Renal cortical epithelial cell (primary cell): ENCODE measurements around the gene SWAP70. TPM values are rescaled to one million over a fixed set of nuclear protein-coding genes. Genes with fewer than 3 reads are reported as not detected.
A peak's percentile ranks its signal among the peaks of the same experiment; 100 is the strongest.

Source experiments
- DNase-seq: peaks from one replicate; pipeline ENCODE4 v3.0.0-alpha.2; 2011; ENCODE audit warnings: low read depth
- total RNA-seq: library from RNA; depleted of rRNA; stranded (reverse); fragments of >200 nt; gene quantifications from 2 replicates; pipeline ENCODE4 v1.2.3, GENCODE V29; 2014

The SWAP70 gene
- total RNA-seq, 1 donor from 2014 or later, result 42.7 TPM

DNA sequence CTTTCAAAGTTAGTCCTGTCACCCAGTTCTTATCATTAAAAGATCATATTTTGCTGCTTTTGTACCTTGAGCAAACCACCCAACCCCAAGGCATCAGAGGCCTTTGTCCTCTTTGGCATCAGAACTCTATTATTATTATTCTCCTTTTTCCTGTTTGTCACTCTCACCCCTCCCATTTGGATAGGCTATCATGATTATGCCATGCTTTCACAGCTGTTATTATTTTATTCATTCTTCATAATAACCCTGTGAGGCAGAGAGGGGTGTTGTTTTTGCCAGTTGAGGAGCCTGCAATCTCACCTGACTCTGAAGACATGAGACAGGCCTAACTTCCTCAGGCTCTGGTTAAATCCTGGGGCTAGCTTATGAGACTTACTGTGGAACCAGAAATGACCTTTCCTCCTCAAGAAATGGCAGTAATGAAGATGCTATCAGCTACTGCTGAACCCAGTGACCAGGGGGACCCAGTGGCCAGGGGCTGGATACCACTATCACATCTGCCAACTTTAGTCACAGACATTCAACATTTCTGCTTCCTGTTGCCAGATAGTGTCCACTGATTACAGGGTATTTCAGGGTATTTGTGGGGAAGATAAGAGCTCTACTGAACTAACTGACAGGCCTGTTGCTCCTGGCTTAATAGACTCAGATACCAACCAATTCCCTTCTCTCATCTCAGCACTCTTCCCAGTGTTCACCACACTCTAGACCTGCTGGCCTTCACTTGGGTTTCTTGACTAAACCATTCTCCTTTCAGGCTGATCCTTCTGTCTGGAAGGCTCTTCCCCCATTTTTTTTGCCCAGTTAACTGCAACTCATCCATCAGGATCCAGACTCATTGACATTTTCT, 11.8 kb upstream of the SWAP70 start:
- DNase-seq, result no peak

DNA sequence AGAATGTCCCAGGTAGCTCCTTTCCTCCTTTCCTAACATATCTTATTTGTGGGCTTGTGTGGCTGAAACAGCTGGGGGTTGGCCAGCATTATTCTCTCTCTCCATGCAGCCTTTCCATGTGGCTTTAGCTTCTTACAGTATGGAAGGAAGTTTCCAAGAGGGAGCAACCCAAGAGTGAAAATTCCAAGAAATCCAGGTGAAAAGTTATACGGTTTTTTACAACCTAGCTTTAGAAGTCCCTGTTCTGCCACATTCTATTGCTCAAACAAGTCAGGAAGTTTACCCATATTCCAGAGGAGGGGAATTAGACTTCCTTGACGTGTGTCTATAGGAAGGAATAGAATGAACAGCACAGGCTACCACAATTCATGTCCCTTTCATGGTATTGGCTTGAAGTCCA, 10.0 kb upstream of the SWAP70 start:
- DNase-seq, result no peak

DNA sequence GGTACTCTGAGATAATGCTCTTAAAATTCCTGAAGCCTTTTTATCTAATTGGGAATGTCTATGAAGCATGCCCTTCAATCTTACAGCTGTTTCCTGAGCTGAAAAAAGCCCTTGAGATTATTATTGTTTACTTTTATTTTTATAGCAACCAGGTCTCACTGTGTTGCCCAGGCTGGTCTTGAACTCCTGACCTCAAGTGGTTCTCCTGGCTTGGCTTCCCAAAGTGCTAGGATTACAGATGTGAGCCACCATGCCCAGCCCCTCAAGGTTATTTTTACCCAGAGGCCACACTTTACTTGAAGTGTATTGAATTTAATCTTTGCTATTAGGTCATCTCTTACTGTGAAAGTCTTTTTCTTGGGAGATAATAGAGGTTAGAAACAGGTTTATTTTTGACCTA, 7.0 kb upstream of the SWAP70 start:
- DNase-seq, result no peak

DNA sequence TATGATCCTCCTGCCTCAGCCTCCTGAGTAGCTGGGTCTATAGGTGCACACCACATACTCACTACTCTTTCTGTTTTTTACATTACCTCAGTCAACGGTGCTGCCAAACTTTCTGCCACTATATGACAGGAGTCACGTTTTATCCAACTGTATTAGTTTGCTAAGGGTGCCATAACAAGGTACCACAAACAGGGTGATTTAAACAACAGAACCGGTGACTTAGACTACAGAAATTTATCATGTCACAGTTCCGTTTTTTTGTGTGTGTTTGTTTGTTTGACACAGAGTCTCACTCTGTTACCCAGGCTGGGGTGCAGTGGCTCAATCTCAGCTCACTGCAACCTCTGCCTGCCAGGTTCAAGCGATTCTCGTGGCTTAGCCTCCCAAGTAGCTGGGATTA, 6.3 kb upstream of the SWAP70 start:
- no peak for DNase-seq

DNA sequence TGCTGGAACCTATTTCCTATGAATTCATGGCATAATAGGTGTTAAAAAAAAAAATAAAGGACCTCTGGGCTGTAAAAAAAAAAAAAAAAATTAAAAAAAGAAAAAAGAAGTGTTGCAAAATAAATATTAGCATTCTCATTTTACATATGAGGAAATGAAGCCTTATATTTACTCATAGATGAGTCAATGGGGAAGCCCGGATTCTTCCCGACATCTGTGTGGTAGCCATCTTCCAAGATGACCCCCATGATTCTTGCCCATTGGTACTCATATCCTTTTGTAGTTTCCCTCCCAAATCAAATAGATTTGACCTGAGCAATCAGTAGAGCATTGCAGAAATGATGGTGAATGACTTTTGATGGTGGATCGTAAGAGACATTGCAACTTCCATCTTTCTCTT, 3.0 kb upstream of the SWAP70 start:
- DNase-seq, result no peak

DNA sequence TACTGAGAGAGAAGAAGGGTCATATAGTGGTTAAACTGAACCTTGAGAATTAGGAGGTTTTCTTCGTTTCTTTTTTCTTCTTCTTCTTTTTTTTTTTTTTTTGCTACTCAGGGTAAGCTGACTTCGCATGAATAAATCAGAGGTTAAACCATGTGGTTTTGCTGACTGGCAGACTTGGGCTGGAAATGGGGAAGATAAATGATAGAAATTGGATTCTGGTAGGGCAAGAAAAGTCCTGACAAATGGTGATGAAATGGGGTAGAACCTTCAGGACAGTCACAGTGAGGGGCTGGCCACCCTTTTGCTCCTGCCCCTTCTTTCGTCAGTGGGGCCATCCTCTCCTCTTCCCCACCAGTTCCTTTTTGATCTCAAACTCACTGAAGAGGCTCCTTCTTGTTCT, 1.6 kb upstream of the SWAP70 start:
- peak; percentile 81 for DNase-seq

DNA sequence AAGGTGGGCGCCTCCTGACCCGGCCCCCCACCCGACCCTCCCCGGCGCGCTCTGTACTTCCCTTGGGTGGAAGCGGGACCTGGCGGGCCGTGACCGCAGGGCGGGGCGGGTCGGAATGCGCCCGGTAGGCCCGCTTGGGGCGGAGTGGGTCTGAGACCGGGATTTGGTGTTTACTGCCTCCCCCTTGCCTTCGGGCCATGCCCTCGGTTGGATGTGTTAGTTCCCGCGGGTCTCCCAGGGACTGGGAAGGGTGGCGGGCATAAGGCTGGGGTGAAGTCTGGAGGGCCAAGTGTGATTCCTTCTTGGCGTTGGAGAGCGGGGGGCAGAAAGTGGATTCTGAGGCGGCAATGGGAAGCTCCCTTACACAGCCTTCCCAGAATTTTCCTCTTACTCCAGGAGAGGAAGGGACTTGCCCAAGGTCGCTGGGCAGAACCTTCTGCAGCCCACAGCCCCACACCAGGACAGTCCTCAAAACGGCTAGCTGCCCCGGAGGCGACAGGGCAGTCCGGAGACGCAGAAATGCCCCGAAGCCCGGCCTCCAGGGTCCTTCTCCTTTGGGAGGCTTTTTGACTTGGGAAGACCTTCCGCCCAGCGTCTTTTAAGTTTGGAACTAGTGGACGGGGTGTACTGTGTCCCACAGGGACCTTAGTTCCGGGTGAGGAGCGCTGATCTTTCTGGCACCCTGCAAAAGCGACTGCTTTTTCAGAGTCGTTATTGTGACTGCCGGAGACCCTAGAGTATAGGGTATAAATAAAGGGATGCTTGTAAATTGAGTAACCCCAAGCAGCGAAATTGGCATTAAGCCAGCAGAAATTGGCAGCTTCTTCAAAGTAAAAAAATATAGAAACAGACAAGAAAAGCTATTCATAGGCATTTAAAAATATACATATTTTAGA, 647 bp downstream of the SWAP70 start:
- DNase-seq, result no peak

DNA sequence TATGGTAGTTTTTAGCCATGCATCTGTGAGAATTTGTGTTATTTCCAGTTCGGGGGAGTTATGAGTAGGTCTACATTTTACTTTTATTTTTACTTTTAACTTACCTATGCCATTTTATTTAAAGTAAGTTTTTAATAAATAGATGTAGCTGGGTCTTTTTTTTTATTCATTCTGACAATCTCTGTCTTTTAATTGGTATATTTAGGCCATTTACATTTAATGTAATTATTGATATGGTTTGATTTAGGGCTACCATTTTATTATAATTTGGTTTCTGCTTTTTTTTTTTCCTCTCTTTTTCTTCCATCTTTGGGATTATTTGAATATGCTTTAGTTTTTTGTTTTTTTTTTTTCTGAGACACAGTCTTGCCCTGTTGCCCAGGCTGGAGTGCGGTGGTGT, 1.9 kb downstream of the SWAP70 start:
- DNase-seq, result no peak

DNA sequence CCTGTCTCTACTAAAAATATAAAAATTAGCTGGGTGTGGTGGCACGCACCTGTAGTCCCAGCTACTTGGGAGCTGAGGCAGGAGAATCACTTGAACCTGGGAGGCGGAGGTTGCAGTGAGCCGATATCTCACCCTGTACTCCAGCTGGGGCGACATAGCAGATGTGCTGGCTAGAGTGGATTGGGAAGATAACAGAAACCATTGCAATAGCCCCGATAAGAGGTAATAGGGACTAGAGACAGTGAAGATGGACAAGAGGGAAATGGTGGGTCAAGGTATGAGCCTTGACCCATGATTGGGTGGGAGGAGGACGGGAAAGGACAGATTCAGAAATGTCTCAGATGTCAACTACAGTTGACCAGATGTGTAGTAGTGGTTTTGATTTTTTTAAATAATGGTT, 6.1 kb downstream of the SWAP70 start:
- no peak for DNase-seq

DNA sequence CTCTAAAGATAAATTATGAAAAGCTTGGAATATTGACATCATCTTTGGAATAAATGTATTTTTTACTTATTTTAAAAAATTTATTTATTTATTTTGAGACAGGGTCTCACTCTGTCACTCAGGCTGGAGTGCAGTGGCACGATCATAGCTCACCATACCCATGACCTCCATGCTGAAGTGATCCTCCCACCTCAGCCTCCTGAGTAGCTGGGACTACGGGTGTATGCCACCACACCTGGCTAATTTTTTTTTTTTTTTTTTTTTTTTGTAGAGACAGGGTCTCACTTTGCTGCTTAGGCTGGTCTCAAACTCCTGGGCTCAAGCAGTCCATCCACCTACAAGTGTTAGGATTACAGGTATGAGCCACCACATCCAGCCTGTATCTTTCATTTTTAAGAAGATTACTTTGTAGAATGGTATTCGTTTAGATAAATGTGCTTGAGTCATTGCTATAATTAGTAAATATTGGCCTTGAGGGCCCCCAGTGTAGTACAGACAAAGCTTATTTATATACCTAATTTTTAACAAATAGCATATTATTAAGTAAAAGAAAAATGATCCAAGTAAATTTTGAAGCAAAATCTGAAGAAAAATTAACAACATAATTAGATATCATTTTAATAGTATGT, 8.5 kb downstream of the SWAP70 start:
- DNase-seq, result no peak

DNA sequence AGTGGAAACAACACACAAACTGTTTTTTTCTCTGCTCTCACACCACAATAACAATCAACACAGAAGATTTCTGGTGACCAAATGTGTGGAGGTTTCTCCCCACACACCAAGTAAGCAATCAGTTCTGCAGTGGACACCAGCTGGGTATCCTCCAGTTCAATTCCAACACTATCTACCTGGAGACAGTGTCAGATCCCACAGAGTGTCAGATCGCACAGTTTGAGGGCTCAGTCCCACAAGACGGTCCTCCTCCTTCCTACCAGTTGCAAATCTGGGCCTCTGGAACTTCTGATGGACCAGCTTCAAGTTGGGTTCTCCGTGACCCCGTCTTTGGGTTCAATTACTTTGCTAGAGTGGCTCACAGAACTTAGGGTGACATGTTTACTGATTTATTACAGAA, 9.0 kb downstream of the SWAP70 start:
- DNase-seq, result no peak

DNA sequence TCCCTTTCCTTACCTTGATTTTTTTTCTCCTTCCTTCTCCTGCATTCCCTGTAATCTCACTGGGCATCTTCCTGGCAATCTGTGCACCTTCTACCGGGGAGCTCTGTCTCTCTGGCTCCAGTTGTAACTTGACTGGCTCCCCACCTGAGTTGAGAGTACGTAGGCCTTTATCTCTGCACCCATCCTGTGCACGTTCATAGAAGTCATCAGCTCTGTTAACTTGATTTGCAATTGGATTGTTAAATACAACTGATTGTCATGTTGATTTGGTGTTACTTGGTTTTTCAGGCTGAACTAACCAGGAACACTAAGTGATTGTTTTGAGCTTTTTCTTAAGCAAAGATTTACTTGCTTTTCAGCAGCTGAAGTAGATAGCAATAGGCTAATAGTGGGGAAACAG, 11.8 kb downstream of the SWAP70 start:
- no peak for DNase-seq

DNA sequence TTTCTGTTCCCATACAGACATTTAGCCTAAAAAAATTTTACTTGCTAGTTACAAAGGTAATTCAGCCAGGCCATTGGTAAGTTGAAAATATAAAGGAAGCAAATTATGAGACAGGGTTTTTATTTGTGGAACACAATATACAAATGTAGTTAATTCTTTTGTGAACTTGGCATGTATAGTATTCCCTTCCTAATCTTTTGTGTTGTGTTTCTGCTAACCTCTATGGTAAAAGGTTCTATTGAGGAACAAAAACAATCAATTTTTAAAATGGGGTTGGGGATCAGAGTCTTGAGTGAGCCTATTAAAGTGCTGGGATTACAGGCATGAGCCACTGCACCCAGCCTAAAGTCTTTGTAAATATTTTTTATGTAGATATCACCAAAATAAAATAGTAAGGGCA, 14.1 kb downstream of the SWAP70 start:
- no peak for DNase-seq

DNA sequence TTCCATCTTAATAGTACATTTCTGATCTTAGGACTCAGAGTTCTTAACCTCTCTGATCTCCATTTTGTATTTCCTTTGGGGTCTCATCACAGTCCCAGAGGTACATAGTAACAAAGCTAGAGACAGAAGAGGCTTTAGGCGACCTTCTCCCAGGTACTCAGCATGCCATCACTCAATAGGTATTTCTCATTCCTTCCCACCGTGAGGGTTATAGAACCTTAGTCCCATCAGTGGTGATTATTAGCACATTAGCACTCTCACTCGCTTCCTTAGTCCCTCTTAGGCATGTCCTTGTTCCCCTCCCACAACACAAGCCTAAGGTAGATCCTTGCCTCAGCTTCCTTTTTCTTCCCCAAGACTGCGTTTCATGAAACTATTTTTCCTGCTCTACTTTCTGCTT, 14.7 kb downstream of the SWAP70 start:
- no peak for DNase-seq

DNA sequence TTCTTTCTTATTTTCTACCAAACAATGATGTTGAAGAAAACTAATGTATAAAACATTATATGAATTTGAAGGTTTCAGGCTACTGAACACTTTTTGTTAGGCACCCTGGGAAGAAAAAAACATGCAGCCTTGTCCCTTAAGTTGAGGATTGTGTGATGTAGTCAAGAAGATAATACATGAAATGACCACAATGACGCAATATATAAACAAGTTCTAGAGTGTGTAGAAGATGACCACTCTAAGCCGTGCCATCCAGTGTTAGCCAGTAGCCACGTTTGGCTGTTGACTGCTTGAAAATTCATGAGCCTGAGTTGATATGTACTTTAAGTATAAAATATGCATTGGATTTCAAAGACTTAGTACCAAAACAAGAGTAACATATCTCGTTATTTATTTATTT, 16.2 kb downstream of the SWAP70 start:
- no peak for DNase-seq

DNA sequence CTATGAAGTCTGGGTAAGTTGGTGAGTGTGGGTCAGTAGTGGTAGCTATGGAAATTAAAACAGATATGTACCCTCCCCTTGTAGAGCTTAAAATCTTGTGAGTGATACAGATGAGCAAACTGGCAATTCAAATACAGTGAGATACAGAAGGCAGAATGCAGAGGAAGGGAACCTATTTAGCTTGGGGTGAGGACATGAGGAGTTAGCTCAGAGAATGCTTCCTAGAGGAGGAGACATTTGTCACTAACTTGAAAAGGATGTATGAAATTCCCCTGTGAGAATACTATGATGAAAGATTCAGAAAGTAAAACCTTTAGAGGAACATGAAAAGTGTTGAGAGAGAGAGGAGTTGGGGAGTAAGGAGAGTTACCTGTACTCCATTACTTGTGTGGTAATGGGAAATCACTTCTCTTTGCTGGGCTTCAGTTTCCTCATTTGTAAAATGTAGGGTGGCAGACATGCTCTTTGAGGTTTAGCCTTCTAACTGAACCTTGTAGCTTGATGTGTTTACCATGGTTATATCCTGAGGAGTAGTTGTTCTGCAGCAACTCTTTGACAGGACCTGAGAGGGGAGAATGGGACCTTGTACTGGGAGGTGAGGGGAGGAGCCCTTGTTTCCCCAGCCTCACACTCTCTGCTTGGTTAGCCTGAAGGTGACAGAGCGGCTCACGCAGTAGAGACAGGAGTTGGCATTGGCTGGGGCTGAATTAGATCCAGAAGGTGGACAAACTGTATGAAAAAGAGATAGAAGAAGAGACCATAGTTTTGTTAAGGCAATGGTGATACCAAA, 17.9 kb downstream of the SWAP70 start:
- no peak for DNase-seq

DNA sequence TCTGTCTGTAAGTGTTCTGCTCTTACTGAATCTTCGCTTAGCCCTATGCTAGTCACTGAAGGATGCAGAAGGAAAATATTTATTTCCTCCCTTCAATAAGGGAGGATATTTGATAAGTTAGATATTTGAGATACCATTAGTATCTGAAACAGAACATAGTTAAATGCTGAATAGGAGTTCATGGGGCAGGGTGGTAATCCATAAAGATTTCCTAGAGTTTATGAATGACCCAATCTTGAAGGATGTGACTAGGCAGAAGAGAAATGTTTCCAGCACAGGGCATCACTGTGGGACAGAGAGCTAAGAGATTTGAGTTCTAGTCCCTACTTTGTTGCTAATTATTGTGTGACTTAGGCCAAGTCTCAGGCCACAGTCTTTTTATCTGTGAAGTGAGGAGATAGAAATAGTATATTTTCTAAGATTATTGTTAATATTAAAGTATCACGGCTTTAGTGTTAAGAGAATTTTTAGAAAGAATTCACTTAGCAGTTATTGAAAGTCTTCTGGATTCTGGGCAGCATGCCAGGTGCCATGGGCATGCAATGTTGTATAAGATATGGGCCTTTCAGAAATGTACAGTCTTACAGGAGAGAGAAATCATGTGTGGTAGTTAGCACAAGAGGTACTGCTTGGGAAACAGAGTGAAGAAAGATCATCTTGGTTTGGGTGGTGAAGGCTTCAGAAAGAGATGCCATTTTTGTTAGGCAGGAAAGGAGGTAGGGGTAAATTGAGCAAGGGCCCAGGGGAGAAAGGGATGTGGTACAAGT, 24.0 kb downstream of the SWAP70 start:
- peak; percentile 30 for DNase-seq

DNA sequence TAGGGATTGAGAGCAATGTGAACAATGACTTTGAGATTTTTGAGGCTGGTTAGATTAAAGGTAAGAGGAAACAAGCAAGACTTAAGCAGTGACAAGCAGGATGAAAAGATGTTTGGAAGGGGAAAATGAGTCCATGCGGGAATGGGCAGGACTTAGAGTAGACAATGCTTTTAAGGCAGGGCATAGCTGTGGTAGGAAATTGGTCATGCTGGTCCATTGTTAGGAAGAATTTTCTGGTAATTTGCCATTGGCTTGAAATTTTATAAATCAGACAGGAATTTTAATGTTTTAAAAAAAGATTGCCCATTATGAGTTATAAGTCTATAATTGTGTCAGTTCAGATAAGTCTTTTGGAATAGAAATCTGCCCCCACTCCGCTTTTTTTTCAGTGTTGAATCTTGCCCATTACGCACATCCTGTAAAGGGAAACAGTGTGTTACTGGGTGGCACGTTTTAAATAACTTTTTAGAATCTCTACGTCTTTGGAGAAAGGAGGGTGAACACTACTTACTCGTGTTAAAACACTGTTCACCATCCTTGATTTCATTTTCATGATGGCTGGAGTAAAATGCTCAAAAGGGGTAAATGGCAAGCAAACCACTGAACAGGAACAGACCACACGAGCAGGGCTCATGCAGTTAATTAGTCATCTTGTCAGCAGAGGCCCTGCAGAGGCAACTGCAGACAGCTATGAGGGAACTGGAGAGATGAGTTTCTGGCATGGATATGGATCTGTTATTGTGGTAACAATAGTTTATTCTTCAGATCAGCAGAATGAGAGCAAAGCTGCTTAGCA, 25.0 kb downstream of the SWAP70 start:
- peak; percentile 84 for DNase-seq

DNA sequence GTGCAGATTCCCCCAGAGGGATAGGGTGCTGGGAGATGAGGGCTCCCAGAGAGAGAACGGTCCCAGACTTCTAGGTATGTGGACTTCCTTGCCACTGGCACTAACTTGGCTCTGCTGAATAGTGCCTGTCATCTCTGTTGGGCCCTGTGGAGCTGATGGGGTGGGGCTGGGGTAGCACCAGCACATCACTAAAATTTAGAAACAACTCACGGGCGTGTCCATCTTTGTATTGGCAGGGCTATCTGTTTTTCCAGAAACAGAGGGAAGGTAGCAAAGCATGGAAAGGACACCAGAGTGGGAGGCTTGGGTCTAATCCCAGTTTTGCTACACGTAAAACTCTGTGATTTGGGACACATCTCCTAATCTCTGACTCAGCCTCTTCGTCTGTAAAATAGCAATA, 25.8 kb downstream of the SWAP70 start:
- DNase-seq, result no peak

DNA sequence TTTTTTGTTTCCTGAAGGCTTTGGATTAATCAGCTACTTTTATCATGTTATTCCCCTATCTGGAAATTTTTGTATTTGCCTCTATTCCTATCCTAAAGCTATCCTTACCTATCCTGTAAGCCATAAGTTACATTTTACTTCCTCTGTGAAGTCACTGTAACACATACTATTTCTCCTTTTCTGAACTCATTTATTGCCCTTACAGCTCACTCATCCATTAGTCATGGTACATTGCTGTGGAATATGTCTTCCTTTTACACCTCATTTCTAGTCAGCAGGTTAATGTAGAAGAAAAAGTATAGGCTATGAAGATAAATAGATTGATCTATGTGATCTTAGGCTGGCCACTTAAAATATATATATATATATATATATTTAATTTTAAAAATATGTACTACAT, 28.0 kb downstream of the SWAP70 start:
- peak; percentile 84 for DNase-seq
